GM18505 (cell line): ENCODE results near the gene RNF180.
"Not testable (repeated sequence)": the region's sequence is repeated elsewhere in the genome, so short reads cannot be mapped to it uniquely, and the experiment has no call there.

Experiments used
- ATAC-seq: cut with Tn5 transposase; IDR thresholded peaks from one replicate; pipeline ENCODE4 v1.9.1; 2021; ENCODE audit not compliant: unreplicated experiment
- POLR2A ChIP-seq: IDR thresholded peaks from 4 replicates; pipeline ENCODE4 v1.6.1; 2011; ENCODE audit warnings: borderline replicate concordance; ENCODE audit not compliant: insufficient read depth, insufficient read length; ENCODE audit errors: extremely low read depth

Gene RNF180

DNA sequence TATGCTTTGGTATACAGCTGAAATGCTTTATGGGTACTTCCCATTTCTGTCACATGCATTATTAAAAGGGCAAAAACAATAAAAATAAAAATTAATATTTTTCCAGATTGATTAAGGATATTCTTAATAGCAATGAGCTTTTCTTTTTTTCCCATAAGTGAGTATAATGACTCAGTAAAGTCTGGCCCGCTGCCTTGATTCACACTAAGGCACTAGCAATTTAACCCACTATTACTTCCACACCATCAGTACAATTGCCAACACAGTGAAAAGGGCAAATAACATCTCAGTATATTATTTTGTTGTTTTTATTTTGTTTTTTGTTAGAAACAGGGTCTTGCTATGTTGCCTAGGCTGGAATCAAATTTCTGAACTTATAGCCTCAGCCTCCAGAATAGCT lies 150.1 kb downstream of the RNF180 start:
- no peak for TF ChIP-seq POLR2A
- no peak for ATAC-seq

DNA sequence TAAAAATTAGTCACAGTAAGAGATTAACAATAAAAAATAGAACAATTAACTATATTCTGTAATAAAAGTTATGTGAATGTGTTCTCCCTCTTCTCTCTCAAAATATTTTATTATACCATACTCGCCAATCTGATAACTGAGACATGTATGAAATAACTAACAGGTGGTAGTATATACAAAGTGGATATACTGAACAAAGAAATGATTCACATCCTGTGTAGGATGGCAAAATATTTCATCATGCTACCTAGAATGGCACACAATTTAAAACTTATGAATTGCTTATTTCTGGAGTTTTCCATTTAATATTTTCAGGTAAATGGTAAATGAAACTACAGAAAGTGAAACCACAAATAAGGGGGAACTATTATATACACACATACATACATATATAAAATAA lies 152.5 kb downstream of the RNF180 start:
- no peak for ATAC-seq
- TF ChIP-seq POLR2A, result no peak

DNA sequence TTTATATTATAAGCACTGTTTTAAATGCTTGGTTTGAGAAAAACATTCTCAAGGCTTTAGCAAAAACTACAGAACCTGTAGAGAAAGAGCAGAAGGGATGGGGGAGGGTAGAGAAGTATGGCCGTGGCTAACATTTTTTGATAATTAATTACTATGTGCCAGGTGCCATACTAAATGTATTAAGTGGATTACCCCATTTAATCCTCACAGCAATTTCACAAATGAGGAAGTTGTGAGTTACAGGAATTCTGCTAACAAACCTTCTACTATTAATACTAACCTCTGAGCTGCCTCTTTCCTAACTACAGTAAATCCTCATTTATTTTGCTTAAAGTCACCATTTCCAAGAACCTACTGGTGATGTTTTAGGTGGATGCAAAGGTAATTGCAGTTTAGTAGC lies 157.9 kb downstream of the RNF180 start:
- no peak for TF ChIP-seq POLR2A
- ATAC-seq, result no peak

DNA sequence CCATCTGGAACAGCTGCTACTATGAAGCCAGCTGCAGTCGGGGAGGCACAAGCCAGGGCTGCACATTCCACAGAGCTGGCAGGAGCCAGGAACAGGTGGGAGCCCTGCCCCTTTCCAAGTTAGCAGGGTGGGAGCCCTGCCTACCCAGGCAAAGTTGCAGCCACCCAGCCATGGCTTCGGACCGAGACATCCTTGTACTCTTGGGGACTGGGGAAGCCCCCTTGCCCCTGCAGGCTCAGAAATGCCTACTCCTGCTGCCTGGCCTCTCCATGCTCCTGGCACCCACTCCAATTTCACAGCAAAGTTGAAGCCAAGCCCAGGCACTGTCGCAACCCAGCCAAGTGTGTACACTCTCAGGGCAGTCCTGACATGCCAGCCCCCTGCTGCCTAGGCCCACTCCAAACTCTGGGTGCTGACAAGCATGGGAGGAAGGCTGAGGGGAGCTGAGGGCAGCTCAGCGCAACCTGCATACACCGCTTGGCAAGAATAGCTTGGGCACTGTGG lies 165.1 kb downstream of the RNF180 start:
- no peak for TF ChIP-seq POLR2A
- ATAC-seq, result no peak

DNA sequence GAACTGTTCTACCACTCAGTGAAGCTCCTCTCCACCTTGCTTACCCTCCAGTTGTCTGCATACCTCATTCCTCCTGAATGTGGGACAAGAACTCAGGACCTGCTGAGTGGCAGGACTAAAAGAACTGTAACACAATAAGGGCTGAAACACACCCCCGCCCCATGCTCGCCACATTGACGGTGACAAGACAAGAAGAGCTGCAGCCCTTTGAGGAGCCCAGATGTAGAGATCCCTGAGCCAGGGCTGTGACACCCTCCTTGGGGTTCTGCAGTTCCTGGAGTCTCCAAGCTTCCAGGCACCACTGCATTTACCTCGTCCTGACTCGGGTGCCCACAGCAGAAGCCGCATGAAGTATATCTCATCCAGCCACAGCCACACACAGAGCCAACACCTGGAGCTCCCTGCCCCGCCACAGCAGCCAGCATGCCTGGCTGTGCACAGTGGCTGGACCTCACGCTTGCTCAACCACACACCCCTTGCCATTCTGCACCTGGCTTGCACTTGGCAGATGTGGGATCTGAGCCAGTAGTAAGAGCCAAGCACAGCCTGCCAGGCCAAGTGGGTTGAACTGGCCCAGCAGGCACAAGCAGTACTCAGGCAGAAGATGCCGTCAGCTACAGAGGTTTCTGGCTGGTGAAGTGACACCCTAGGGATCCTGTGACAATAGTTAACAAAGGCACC lies 166.1 kb downstream of the RNF180 start:
- no peak for ATAC-seq
- TF ChIP-seq POLR2A, result no peak

DNA sequence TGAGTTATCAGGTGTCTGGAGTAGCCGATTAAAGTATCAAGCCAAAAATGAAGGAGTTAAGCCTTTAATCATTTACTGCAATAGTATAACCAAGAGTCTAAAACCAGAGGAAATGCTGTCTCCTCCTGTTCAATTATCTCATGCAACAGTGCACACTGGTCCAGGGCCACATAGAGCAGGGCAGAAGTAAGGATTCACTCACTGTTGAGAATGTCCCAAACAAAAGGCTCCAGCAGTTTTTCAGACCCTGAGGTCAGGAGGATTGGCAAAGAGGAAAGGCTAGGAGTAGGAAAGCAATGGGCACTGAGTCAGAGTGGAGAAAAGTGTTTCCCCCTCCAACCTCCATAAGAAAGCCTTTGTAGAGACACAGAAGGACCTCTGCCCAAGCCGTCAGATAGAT lies 168.2 kb downstream of the RNF180 start:
- no peak for ATAC-seq
- TF ChIP-seq POLR2A, result no peak

DNA sequence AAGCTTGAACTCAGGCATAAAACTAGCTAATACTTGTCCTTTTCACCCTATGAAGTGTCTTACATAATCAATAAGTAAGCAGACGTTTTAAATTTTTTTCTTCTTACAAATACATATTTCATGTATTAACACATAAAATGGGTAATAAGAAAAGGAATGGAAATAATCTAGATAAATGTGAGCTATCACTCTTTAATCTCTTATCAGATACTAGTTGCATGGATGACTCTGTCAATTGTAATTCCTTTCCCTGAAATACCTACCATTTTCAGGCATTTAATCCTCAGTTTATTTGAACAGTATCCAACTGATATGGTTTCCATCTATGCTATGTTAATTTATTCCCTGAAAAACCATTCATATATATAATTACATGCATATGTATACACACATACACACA lies 174.1 kb downstream of the RNF180 start:
- ATAC-seq, result no peak
- no peak for TF ChIP-seq POLR2A

DNA sequence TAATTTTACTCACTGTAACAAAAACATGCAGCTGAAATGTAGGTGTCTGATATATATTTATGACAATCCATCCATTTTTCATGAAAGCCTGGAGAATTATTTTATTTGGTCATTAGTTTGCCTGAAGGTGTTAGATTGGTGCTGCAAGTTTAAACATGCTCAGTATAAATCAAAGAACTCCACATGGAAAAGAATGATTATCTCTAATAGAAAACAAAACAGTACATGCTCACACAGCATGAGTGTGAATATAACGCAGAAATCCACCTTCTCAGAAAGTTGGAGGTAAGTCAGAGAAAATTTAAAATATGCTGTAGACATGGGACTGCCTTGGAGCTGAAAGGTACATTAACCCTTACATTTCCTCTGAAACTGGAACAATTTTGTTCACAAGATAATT lies 174.7 kb downstream of the RNF180 start:
- no peak for ATAC-seq
- no peak for TF ChIP-seq POLR2A

DNA sequence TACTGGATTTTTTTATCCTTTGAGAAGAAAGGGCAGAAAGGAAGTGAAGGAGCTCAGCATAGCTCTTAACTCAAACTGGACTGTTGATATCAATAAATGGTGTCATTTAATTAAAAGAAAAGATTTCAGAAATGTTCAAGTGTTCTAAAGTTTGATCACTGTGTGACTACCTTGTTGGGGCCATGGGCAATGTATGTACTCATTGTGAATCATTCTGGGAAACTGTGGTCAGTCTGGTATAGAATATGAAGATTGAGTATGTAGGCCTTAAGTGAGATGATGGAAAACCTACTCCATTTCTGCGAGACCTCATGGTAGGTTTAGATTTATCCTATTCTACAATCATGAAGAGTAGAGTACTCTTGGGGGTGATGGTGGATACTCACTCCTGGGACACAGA lies 175.7 kb downstream of the RNF180 start:
- TF ChIP-seq POLR2A, result no peak
- no peak for ATAC-seq

DNA sequence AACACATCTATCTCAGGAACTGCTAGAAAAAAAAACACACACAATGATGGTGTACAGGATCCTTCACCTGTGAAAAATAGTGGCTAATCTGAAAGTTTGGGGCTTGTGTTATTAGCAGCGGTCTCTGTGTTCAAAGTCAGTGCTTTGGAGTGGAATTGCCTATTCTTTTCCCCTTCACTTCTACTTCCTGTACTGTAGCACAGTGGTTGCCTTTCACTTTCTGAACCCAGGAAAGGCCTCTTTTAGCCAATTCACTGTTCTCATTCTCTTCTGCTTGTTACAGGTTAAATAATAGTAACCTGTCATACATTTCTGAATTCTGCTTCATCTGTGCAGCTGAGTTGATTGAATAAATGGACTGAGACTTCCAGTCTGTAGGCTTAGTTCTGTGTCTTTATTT lies 178.9 kb downstream of the RNF180 start:
- ATAC-seq, result no peak

DNA sequence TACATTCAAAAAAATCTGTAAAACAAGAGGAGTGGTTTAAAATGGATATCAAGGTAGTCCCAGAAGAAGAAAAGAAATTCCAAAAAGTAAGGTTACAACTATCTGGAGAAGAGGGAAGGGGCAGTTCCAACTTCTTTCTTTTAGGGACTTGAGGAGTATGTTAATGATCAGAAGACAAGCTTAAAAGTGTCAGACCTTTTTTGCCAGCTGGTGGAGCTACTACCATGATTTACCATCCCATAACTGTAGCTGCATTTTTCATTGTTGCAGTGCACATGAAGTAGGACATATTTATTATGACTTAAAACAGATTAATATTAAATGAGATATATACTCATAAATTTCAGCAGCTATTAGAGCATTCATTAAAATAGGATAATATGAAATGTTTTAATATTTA lies 181.7 kb downstream of the RNF180 start:
- no peak for TF ChIP-seq POLR2A

More for the DNA sequence above, 178.9 kb downstream of the RNF180 start:
- TF ChIP-seq POLR2A, result no peak

DNA sequence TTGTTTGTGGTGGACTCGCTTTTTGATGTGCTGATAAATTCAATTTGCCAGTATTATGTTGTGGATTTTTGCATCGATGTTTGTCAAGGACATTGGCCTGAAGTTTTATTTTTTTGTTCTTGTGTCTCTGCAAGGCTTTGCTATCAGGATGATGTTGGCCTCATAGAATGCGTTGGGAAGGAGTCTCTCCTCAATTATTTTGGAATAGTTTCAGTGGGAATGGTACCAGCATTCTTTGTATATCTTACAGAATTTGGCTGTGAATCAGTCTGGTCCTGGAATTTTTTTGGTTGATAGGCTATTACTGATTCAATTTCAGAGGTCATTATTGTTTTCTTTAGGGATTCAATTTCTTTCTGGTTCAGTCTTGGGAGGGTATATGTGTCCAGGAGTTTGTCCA lies 198.8 kb downstream of the RNF180 start:
- TF ChIP-seq POLR2A, result no peak
- ATAC-seq, result no peak

More for the DNA sequence above, 181.7 kb downstream of the RNF180 start:
- ATAC-seq, result no peak

DNA sequence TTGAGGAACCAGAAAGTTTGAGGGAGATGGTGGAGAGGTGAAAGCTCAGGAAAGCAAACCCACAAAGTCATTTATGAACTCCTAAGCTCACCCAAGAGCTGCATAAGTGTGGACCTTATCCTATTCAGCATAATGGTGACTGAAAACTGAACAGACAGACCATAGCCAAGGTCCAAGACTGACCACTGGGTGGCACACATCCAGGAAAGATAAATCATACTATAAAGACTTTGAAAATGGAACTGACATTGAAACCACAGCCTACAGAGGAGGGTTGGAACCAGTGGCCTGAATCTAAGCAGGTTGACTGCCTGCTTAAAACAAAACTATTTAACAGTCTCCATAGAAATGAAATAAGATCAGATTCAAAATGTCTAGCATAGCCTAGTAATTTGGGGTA lies 219.1 kb downstream of the RNF180 start:
- no peak for TF ChIP-seq POLR2A
- ATAC-seq, result peak; percentile 93

DNA sequence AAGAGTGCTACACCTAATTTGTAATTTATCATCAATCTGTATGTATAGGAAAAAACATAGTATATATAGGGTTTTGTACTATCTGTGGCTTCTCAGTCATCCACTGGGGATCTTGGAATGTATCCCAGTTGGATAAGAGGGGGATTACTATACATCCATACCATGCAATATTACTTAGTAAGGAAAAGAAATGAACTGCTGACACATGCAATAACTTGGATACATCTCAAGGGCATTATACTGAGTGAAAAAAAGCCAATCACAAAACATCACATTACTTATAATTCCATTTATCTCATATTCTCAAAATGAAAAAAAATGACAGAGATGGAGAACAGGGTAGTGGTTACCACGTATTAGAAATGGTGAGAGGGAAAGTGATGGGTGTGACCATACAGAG lies 231.9 kb downstream of the RNF180 start:
- no peak for TF ChIP-seq POLR2A
- ATAC-seq, result no peak

DNA sequence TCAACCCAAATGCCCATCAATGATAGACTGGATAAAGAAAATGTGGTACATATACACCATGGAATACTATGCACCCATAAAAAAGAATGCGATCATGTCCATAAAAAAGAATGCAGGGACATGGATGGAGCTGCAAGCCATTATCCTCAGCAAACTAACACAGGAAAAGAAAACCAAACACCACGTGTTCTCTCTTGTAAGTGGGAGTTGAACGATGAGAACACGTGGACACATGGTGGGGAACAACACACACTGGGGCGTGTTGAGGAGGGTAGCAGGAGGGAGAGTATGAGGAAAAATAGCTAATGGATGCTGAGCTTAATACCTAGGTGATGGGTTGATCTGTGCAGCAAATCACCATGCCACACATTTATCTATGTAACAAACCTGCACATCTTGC lies 233.1 kb downstream of the RNF180 start:
- ATAC-seq, result not testable (repeated sequence)

DNA sequence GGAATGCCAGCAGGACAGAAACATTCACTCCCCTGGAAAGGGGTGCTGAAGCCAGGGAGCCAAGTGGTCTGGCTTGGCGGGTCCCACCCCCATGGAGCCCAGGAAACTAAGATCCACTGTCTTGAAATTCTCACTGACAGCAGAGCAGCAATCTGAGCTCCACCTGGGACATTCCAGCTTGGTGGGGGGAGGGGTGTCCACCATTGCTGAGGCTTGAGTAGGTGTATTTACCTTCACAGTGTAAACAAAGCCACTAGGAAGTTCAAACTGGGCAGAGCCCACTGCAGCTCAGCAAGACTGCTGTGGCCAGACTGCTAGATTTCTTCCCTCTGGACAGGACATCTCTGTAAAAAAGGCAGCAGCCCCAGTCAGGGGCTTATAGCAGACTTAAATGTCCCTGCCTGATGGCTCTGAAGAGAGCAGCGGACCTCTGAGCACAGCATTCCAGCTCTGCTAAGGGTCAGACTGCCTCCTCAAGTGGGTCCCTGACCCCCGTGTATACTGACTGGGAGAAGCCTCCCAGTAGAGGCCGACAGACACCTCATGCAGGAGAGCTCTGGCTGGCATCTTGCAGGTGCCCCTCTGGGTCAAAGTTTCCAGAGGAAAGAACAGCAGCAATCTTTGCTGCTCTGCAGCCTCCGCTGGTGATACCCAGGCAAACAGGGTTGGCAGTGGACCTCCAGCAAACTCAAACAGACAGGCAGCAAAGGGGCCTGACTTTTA lies 241.6 kb downstream of the RNF180 start:
- ATAC-seq, result not testable (repeated sequence)
